NCI-H510A (cell line): ENCODE results near the gene SLAMF1.
"Not testable (repeated sequence)": the region's sequence is repeated elsewhere in the genome, so short reads cannot be mapped to it uniquely, and the experiment has no call there.

ENCODE experiments used
- DNase-seq: peaks from one replicate; lab custom pipeline; 2025; lab: John Stamatoyannopoulos, UW

The SLAMF1 gene

DNA sequence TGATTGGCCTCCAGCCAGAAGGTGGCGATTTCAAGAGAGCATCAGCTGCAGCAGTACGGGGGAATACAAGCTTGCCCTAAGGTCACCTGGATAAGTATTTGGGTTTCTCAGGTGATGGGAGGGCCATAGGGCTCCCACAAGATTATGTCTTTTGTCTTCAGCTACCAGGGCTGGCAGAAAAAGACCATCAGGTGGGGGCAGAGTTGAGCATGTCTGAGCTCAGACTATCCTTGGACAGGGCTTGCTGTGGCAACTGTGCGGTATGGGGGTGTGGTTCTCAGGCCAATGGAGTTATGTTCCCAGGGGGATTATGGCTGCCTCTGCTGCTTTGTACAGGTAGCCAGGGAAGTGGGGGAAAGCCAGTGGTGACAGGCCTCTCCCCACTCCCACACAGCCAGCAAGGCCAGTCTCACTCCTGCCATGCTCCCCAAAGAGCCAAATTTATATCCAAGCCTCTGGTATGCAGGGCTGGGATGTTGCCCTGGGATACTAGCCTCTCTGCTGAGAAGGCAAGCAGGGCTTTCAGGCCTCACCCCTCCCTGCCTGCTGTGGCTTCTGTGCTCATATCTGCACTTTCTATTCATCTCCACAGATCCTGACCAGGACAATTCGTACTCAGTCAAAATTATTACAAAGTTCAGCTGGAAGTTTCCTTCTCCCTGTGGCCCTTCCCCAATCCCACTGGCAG, 40.9 kb downstream of the SLAMF1 start:
- no peak for DNase-seq

DNA sequence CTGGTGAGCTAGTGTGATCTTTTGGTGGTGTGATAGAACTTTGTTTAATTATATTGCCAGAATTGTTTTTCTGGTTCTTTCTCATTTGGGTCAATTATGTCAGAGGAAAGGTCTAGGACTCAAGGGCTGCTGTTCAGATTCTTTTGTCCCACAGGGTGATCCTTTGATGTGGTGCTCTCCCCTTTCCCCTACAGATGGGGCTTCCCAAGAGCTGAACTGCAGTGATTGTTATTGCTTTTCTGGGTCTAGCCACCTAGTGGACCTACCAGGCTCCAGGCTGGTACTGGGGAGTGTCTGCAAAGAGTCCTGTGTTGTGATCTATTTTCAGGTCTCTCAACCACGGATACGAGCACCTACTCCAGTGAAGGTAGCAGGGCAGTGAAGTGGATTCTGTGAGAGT, 41.6 kb downstream of the SLAMF1 start:
- DNase-seq = no peak

DNA sequence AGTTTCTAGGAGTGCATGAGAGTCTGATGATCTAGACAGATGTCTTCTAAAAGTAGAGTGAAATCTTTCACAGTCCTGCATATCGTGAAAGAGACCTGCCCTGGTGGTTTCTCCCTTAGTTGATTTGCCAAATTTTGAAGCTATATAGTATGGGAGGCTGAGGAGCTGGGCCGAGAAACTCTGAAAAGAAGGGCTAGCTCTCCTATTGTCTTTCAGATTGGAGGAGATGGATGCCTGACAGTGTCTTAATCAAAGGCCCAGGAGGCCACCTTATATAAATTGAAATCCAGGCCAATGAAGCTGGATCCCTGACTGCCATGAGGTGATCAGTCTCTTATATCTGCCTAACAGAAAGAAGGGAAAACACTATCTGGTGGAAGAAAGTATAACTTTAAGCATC, 49.1 kb downstream of the SLAMF1 start:
- no peak for DNase-seq

DNA sequence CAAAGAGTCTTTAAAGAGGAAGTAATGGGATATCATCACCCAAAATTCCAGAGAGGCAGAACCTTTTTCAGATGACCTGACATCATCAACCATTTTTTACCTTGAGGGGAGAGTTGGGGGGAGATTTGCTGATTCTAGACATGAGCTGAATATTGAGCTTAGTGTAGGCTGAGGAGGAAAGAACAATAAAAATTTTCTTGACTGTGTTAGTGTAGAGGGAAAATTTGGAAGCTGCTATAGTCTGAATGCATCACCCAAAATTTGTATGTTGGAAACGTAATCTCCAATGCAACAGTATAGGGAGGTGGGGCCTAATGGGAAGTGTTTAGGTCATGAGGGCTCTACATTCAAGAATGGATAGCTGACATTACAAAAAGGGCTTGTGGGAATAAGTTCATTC, 49.8 kb downstream of the SLAMF1 start:
- DNase-seq = no peak

DNA sequence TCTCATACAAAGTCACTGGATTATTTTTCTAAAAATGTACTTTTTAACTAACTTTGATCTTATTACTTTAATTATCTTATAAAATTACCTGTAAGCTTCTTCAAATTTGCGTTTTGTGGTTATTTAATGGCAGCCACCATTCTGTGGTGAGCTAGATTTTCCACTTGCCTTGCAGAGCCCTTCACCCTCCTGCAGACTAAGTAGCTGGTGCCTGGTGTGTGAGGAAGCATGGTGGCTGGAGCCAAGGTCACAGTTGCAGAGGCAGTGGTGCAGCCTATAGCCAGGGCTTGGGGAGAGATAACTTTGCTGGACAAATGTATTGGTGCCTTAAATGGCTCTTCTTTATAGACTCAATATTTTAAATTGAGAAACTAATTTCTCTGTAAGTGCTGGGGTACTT, 56.4 kb downstream of the SLAMF1 start:
- DNase-seq = no peak

DNA sequence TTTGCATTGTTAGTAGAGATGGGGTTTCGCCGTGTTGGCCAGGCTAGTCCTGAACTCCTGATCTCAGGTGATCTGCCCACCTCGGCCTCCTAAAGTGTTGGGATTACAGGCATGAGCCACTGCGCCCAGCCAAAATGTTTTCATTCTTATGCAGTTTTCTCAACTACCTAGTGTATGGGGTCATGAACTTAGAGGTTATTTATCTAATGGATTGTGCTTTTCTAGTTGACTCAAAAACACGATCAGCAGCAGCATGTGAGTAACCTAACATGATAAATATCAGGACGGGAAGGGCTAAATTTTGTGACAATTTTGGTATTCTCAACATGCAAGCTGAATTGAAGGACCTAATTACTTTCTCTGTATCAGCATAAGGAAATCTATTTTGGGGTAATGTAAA, 58.4 kb downstream of the SLAMF1 start:
- no peak for DNase-seq

DNA sequence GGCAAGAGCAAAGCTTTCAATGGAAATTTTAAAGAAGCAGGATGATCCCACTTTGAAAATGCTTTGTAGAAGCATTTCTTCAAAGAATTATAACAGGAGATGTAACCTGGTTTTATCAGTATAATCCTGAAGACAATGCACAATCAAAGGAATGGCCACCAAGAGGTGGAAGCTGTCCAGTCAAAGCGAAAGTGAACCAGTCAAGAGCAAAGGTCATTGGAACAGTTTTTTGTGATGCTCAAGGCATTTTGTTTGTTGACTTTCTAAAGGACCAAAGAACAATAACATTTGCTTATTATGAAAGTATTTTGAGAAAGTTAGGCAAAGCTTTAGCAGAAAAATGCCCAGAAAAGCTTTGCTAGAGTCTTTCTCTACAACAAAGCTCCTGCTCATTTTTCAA, 62.1 kb downstream of the SLAMF1 start:
- DNase-seq = no peak

DNA sequence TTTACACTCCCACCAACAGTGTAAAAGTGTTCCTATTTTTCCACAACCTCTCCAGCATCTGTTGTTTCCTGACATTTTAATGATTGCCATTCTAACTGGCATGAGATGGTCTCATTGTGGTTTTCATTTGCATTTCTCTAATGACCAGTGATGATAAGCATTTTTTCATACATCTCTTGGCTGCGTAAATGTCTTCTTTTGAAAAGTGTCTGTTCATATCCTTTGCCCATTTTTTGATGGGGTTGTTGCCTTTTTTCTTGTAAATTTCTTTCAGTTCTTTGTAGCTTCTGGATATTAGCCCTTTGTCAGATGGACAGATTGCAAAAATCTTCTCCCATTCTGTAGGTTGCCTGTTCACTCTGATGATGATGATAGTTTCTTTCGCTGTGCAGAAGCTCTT, 63.9 kb downstream of the SLAMF1 start:
- not testable (repeated sequence) for DNase-seq

DNA sequence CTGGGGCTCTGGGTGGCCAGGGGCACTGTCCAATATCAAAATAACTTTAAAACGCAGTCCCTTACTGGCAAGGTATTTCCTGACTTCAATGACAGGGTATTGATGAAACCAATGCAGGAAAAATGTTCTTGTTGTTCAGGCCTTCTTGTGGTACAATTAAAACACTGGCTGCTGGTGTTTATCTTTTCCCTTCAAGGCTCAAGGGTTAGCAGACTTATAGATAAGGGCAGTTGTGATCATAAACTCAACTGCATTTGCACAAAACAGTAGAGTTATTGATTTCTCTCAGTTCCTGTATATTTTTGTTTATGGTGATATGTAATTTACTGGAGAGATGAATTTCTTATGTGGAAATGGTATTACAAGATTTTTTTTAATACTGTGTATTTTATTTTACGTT, 64.9 kb downstream of the SLAMF1 start:
- no peak for DNase-seq

DNA sequence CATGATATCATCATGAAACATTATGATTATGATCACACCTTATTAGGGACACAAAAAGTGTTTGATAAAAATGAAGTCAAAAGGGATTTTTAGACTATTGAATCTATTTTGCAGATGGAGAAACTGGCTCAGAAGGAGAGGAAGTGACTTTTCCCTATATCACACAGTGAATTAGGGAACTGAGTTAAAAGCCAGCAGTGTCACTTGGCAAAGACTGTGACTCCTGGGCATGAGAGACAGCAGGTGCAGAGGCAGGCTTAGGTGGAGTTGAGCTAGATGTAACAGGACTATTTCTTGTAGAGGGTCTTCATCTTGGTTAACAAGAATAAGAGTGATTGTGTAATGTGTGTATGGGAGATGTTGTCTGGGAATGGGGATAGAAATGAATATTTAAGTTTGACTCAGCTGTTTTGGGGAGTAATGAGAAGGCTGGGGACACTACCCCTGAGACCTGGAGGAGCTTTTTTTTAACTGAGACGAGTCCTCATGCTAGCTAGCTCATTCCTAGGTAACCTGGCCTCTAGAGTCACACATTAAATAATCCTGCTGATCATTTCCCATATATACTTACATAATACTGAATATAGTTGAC, 66.5 kb downstream of the SLAMF1 start:
- no peak for DNase-seq

DNA sequence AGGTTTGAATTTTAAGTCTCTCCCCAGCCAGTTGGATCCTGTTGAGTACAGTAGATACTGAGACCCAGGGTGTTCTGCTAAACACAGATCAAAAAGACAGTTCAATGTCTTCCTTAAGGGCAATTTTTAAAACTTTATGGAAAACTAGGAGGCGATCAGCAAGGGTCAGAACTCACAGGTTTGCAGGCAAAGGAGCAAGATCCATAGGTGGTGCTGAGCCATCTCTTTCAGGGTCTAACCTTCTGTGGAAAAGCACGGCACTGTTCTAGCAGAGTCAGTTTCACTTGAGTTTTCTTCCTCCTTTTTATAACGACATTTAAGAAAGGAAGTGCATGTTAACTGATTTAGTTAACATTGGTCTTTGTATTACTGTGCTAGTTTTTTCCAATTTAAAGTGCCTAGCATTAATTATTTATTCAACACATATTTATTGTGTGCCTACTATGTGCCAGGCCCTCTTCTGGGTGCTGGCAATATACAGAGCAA, 67.6 kb downstream of the SLAMF1 start, which contains the start of gene CD84:
Gene CD84 (minus strand): TSS at position 281 of the 486 bp plus-strand sequence. CDS start 59 bp downstream, at position 222.
- DNase-seq = no peak

DNA sequence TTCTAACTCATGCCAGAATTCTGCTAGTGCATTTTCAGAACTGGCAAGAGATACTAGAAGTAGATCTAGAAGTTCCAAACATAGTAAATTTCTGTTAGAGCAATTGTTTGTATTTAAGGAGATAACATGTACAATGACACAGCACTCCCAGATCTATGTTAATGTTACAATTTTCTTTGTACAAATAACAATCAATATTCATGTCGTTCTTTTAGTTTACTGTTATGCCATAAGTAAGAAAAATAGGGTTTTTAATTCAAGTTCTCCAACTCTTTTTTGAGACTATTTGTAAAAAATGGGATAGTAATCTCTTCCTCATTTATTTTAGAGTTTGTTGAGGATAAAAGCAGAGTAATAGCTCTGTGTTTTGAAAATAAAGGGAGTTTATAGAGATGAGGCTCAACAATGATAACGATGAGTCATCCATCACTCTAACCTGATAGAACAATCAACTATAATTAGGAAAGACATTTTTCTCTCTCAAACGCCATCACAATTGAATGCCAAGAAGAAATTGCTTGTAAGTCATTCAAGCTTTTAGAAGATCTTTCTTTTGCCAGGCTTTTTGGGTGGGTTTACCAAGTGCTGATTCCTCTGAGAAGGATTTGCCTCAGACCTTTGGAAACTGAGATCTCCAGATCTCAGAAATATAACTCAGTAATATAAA, 68.2 kb downstream of the SLAMF1 start:
- DNase-seq = no peak

DNA sequence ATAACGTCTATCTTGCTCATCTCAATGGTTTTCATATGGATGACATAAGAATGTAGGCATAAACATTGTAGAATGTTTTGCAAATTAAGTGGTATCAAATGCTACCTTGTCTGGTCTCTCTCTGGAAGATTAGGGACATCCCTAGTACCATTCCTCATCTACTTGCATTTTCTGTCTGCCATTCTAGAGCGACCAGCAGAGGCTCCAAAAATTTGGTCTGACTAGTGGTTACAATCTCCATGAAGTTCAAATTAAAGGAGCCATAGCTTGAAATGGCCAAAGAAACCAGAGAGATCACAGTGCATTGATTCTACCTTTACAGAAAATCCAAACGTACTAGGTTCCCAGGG, 68.7 kb downstream of the SLAMF1 start:
- DNase-seq = no peak

DNA sequence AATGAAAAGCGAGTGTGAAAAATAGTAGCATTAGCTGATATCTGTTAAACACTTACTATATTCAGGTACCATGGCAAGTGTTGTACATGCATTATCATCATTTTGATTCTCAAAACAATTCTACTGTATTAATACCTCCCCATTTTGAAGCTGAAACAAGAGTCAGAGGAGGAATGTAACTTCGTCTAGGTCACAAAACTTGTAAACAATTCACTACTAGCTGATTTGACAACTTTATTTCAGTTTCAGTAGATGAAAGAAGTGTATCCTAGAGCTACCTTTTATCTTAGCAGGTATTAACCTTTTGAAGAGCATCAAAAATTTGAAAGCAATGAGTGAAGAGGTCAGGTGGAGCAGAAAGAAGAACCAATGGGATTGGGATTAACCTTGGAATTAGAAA, 69.2 kb downstream of the SLAMF1 start:
- DNase-seq = no peak

DNA sequence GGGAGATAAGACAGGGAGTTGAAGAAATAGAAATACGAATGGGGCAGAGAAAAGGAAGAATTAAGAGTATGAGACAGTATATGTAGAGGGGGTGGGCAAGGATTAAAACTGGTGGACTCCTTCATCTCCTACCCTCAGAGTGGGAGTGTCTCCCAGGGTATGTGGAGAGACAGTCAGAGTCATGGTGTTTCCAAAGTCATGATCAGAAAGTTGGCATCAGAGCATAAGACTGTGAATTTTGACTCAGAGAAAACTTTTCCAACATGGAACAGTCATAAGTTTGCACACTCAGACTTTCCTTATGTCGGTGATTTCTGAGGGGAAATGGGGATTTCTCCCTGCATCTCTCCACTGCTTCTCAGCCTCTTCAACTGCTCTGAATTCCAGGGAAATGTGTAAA, 70.0 kb downstream of the SLAMF1 start:
- no peak for DNase-seq

DNA sequence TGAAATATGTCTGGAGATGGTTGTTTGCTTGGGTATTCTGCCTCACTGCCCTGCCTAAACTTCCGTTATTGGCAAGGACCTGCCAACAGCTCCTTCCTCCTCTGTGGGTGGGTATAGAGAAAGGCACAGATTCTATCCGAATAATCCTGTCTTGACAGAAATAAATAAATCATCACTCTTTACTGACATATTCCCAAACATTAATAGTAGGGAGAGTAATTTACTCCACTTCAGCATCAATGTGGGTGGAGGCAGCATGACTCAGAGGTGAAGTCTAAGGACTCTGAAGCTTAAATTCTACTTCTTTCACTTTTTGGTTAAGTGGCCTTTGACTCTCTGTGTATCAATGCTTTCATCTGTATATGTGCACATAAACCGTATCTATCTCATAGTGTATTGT, 70.5 kb downstream of the SLAMF1 start:
- DNase-seq = no peak

DNA sequence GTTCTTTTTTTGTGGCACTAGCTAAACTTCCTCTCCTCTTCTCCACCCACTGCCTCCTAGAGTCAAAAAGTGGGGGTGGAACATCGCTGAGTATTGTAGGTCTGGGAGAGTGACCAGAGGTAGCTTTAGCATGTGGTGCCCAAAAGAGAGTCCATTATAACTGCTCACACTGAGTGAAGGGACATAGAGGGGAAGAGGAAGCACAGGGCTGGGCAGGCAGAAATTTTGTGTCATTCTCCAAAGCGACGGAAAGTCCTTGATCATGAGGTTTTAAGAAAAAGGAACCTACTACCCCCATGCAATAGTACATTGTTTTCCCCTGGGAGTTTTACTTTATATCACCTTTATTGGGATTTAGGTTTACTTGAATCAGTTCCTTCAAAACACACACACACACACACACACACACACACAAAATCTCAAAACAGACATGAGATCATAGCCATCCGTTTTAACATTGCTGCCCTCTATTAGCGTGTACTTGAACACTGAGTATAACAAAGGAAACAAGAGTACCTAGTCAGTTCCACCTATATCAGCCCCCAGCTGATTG, 71.7 kb downstream of the SLAMF1 start:
- no peak for DNase-seq

DNA sequence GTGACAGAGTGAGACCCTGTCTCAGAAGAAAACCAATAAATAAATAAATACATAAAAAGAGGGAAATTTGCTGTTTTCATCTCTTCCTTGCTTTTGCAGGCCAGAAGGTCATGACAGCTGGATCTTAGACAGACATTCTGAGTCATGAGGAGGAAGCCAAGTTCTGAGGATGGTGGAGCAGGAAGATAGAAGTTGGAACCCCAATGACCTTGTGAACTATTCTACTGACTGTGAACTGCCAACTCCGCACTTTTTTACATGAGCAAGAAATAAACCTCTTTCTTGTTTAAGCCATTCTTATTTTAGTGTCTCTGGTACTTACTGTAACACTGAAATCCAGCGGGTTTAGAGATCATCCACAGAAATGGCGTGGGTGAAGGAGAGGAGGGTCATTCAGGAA, 76.0 kb downstream of the SLAMF1 start:
- DNase-seq = no peak

DNA sequence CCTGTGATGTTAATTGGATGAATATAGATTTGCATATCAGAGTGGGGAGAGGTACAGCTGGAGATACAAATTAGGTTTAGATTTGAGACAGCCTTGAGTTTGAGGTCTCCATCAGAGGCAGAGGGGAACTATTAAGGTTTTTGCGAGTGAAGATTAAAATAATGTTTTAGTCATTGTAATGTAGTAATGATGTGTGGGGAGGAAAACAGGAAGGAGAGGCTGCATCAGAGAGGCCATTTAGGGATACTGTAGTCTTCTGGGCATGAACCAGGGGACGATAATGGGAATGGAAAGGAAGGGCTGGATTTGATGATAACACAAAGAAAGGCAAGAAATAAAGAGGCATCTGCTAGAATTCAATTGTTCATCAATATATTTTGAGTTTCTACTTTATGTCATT, 77.0 kb downstream of the SLAMF1 start:
- no peak for DNase-seq

DNA sequence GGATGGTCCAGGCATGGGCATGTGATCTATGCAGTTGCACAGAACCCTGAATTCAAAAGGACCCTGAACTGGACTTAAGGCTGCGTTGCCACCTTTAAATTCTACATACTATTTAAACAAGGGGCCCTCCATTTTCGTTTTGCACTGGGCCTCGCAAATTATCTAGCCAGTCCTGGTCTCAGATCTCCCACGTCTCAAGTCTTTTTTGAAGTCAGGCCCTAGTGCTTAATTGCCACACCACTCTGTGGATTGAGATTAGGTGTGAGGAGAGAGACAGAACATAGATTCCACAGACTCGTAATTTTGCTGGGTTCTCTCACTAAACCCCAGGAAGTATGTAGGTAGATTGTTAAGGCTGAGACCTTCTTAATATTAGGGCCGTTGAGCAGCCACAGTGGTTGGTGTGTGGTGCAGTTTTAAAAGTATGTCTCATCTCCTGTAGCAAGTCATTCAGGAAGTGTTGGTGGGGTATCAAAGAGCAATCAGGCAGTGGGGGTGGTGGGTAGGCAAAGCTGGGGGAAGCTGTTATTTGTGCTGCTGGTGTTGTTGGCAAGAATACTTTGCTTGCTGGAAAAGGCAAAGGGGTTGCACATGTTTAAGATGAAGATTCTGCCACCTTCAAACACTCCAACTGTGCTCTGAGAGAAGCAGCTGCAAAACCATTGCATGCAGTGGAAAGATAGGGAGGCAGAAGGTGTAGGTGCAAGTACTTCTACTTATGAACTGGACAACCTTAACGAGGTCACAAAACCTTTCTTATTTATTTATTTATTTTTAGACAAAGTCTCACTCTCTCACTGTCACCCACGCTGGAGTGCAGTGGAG, 78.8 kb downstream of the SLAMF1 start:
- DNase-seq = no peak

DNA sequence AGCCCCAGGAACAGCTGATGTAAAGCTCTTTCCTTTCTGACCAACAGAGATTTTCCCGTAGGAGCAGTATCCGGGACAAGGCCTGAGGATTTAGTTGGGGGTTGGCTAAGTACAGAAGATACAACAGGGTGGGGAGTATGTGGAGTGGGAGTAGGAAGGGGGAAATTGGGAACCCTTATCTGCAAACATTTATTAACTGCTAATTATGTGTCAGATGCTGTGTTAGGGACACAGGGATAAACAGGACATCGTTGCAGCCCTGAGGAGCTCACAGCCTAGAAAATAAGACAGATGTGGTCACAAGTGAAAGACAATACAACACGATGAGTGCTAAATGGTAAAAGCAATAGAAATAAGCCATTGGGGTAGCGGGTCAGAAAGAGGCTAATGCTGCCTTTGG, 79.5 kb downstream of the SLAMF1 start:
- no peak for DNase-seq

DNA sequence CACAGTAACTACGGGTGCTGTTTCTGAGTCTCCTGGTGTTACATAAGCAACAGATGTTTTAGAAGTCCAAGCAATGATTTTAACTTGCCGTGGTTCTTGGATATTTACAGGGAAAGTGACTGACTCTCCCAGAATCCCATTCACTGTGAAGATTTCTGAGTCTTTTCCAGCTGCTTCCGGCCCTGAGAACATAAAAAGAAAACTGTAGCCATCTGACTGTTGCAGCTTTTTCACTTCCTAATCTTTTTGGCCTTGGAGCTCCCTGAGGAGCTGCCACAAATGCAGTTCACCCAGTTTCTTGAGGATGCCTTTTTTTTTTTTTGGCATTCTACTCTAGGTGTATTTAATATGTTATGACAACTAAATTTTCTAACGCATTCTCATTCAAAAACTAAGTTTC, 81.3 kb downstream of the SLAMF1 start:
- no peak for DNase-seq
